GOT3 (cell line): ENCODE measurements around the gene MT1B.

Experiments used
- DNase-seq: peaks from one replicate; lab custom pipeline; 2025; ENCODE audit warnings: mixed read lengths; lab: John Stamatoyannopoulos, UW

The MT1B gene

GRCh38 chr16:56651586-56651985 is at the start of gene MT1B:
MT1B (plus strand) TSS chr16:56651886; CDS start chr16:56651954, 68 bp downstream.
- DNase-seq, result no peak

GRCh38 chr16:56603589-56603988 is 48.1 kb upstream of the MT1B start:
- no peak for DNase-seq

GRCh38 chr16:56604966-56605365 is 46.7 kb upstream of the MT1B start:
- no peak for DNase-seq

DNA sequence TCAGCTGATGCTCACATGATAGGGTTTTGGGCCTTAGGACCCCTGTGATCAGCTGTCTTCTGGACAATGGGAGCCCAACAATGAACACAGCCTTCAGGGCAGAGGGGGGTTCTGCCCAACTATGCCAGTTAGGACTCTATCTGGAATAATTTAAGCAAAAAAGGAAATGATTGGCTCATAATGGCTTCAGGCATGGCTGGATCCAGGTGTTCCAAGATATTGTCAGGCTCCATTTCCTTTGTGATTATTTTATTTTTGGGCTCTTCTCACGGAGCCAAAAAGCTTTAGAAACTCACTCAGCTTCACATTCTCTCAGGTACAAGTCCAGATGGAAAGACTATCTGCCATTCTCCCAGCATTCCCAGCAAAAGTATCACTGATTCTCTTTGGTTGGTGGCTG is 46.2 kb upstream of the MT1B start:
- no peak for DNase-seq

- DNase-seq, result no peak
These were observed 45.6 kb upstream of the MT1B start for GRCh38 chr16:56606071-56606475.

DNA sequence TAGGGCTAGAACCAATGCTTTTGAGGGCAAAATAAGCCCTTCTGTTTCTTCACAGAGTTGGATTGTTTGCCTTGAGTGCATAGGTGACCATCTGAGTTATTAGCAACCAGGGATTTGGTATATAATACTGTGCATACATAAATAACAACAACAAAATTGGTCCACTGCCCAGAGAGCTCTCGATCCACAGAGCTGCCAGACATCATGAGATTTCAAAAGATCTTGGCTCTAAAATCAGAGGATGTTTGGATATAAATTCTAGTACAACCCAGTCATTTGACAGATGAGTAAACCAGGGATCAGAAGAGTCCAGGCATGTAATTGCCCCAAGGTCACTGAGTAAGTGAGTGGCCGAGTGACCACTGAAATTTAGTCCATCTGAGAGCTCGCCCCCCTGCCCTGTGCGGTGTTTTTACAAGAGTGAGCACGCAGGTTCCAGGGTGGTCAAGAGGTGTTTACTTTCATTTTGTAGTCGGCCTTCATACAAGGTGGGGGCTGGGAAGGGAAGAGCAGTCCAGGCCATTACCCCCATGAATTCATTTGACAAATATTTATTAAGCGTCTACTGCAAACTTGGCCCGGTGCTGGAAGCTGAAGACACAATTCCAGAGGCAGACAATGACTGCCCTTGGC is 45.1 kb upstream of the MT1B start:
- DNase-seq, result no peak

DNA sequence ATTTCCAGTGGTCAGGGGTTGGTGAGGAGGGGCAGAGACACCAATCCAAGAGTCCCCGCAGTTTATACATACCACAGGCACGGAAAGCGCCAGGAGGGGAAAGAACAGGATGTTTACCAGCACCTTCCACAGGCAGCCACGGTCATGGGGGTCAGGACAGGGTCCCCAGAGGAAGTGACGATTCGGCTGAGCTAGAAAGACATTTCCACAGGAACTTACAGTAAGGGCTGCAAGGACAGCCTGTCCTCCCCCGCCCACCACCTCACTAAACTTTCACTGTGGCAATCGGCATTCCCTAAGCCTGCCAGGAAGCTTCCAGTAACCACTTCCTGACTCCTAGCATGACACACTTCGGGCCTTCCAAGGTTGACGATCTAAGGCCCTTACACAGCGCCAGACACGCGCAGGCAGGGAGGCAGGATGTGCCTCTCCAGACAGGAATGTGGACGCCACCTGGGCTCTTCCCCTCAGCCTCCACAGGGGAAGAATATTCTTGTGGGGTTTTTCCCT is 44.5 kb upstream of the MT1B start:
- peak; percentile 60 for DNase-seq

DNA sequence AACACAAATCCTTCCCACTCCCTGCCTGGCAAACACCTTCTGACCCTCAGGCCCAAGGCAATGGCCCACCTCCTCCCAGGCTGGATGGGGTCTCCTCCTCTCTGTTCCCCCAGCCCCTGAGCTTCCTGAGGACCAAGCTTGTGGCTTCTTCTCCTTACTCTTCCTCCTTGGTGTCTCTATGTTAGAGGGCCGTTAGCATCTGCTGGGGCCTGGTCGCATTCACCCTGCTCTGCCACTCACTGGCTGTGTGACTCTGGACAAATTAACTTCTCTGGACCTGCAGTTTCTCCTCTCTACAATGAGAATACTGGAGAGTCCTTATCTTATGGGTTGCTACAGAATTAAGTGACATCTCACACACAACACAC is 44.0 kb upstream of the MT1B start:
- DNase-seq, result no peak

GRCh38 chr16:56608043-56608875 is 43.4 kb upstream of the MT1B start, which contains the start of gene MT2A:
MT2A (plus strand) TSS chr16:56608584; CDS start chr16:56608656, 72 bp downstream.
- DNase-seq, result peak; percentile 74

DNA sequence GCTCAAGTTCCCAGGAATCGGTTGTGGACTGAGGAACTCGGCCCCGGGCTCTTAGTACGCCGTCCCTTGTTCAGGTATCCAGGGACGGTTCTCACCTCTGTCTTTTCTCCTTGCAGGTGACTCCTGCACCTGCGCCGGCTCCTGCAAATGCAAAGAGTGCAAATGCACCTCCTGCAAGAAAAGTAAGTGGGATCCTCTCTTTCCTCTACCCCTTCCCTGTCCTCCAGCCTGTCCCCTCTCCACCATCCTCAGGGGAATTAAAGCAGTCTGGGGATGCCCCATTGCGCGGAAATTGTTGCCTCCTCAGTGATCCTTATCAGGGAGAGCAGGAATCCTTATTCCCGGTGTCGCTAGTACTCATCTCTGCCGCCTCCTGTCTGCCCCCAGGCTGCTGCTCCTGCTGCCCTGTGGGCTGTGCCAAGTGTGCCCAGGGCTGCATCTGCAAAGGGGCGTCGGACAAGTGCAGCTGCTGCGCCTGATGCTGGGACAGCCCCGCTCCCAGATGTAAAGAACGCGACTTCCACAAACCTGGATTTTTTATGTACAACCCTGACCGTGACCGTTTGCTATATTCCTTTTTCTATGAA is 42.7 kb upstream of the MT1B start:
- no peak for DNase-seq

- DNase-seq, result no peak
These were observed 42.2 kb upstream of the MT1B start for GRCh38 chr16:56609463-56609921.

DNA sequence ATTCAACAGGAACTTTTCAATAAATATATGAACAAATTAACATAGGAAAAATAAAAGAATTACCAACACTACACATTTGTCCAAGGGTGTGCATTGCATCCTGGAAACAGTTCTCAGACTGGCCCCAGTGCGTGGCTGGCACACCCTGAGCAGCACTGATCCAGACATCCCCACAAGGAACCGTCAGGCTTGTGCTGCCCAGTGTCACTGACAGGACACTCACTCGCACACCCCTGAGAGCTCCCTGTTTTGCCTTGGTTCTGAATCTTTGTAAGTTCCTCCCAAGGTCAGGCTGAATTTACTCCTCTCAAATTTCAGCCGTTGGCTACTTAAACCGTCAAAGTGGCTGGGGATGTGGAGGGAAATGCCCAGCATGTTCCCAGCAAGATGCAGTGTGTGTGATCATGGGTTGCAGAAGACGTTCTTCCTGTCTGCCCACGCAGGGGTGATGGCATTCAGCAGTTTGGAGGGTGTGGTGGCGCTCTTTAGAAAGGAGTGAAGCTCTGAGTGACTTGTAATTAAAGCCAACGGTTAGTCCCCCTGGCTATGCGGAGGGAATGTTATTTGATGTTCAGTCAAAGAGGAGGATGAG is 41.6 kb upstream of the MT1B start:
- no peak for DNase-seq

DNA sequence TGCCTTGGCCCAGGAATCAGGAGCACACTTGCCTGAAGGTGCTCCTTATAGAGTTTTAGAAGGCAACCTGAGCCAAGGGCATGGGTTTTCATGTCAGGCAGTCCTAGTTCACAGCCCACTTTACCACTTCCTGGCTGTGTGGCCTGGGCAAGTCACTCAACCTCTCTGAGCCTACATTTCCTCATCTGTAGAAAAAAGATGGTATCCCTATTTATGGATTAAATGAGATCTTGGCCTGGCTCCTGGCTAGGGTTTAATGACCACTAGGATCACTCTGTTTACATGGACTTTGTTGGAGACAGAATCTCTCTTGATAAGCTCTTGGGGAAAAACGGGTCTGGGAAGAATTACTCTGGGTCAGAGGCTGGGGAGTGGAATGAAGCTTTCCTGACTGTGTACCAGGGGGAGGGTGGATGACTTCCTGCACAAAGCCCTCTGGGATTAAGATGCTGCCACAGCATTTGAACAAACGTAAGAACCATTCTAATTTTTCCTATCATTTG is 41.0 kb upstream of the MT1B start:
- no peak for DNase-seq

DNA sequence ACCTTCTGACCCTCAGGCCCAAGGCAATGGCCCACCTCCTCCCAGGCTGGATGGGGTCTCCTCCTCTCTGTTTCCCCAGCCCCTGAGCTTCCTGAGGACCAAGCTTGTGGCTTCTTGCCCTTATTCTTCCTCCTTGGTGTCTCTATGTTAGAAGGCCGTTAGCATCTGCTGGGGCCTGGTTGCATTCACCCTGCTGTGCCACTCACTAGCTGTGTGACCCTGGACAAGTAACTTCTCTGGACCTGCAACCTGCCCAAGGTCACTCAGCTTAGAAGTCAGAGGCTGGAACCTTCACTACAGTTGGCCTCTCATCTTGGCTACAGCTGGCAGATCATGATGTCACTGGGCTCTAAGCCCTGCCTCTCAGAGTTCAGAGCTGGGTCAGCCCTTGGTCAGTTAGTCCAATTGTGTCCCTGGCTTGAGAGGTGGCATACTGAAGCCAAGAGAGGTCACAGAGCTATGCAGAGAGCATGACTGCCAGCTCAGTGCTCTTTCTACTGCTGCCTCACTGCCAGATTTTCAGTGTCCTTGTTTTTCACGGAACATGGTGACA is 40.3 kb upstream of the MT1B start:
- no peak for DNase-seq

GRCh38 chr16:56613706-56614105 is 38.0 kb upstream of the MT1B start:
- DNase-seq, result no peak

DNA sequence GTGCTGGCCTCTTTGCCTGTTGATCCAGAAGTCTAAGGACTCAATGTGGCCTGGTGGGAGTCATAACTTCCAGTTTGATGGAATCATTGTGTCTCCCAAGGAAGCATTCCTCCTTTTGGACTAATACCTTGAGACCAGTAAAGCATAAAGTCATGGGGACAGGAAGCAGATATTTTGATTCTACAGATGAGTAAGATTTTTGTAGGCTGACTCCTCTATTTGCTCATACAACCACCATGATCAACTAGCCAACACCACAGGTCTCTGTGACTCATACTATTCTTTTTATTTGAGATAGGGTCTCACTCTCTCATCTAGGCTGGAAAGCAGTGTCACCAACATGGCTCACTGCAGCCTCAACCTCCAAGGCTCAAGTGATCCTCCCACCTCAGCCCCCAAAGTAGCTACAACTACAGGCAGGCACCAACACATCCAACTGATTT is 37.1 kb upstream of the MT1B start:
- no peak for DNase-seq

- no peak for DNase-seq
These were observed 36.3 kb upstream of the MT1B start for GRCh38 chr16:56615353-56615752.

- DNase-seq, result no peak
These were observed 35.0 kb upstream of the MT1B start for GRCh38 chr16:56616608-56617211.

GRCh38 chr16:56617212-56618085 is 34.2 kb upstream of the MT1B start:
- DNase-seq, result no peak

GRCh38 chr16:56618138-56618537 is 33.5 kb upstream of the MT1B start:
- no peak for DNase-seq
